Measurements from ENCODE around the gene EIF4EBP2.

EIF4EBP2 gene

GRCh38 chr10:70440296-70441160 is 36.6 kb downstream of the EIF4EBP2 start:
- no peak for DNase-seq (ENCODE audit: extremely low read depth, low read depth)
- H3K4me3 ChIP-seq (replicated peaks; ENCODE audit: low read depth, low read length), result no peak overlapping the region
- no peak for TF ChIP-seq CTCF (IDR thresholded peaks at IDR 0.05; ENCODE audit: low read depth, low read length, missing control alignments)

GRCh38 chr10:70441161-70441894 is 37.4 kb downstream of the EIF4EBP2 start, which contains the start of gene NODAL:
TSS of gene NODAL (minus strand) at chr10:70441681. CDS start at chr10:70441667, 14 bp downstream.
- H3K4me3 ChIP-seq (replicated peaks; ENCODE audit: low read depth, low read length), result no peak within 1 kb of the TSS
- no peak for DNase-seq (ENCODE audit: extremely low read depth, low read depth)
- no peak for TF ChIP-seq CTCF (IDR thresholded peaks at IDR 0.05; ENCODE audit: low read depth, low read length, missing control alignments)

- H3K4me3 ChIP-seq (replicated peaks; ENCODE audit: low read depth, low read length), result no peak overlapping the region
- no peak for DNase-seq (ENCODE audit: extremely low read depth, low read depth)
- TF ChIP-seq CTCF (IDR thresholded peaks at IDR 0.05; ENCODE audit: low read depth, low read length, missing control alignments), result no peak
Measured at GRCh38 chr10:70441895-70442309, 38.0 kb downstream of the EIF4EBP2 start.

GRCh38 chr10:70442332-70442988 is 38.5 kb downstream of the EIF4EBP2 start:
- no peak overlapping the region for H3K4me3 ChIP-seq (replicated peaks; ENCODE audit: low read depth, low read length)
- no peak for TF ChIP-seq CTCF (IDR thresholded peaks at IDR 0.05; ENCODE audit: low read depth, low read length, missing control alignments)
- no peak for DNase-seq (ENCODE audit: extremely low read depth, low read depth)

- no peak for DNase-seq (ENCODE audit: extremely low read depth, low read depth)
- no peak for TF ChIP-seq CTCF (IDR thresholded peaks at IDR 0.05; ENCODE audit: low read depth, low read length, missing control alignments)
- no peak overlapping the region for H3K4me3 ChIP-seq (replicated peaks; ENCODE audit: low read depth, low read length)
Measured at GRCh38 chr10:70444744-70445143, 40.8 kb downstream of the EIF4EBP2 start.

GRCh38 chr10:70445718-70446657 is 42.0 kb downstream of the EIF4EBP2 start:
- no peak for TF ChIP-seq CTCF (IDR thresholded peaks at IDR 0.05; ENCODE audit: low read depth, low read length, missing control alignments)
- no peak for DNase-seq (ENCODE audit: extremely low read depth, low read depth)
- H3K4me3 ChIP-seq (replicated peaks; ENCODE audit: low read depth, low read length), result no peak overlapping the region

Measured in HFF-Myc (cell line).